Fibroblast of lung (primary cell): ENCODE measurements around the gene TEAD3.

Source experiments
- EZH2 ChIP-seq: IDR thresholded peaks from 2 replicates; pipeline ENCODE4 v1.5.1; 2012; ENCODE audit warnings: low read length, control low read depth, mild to moderate bottlenecking; ENCODE audit errors: missing control alignments
- TF ChIP-seq, protein P1 (sequence below), 2 donors: IDR thresholded peaks in 1 of 2; conservative IDR thresholded peaks in 1 of 2; 1 replicate in 1 of 2; 2 replicates in 1 of 2; pipeline ENCODE4 v1.5.1; 2011 to 2012; ENCODE audit warnings: low read length in 2 of 2, control low read depth in 1 of 2, inconsistent platforms in 1 of 2, low read depth in 1 of 2, mild to moderate bottlenecking in 1 of 2

DNA sequence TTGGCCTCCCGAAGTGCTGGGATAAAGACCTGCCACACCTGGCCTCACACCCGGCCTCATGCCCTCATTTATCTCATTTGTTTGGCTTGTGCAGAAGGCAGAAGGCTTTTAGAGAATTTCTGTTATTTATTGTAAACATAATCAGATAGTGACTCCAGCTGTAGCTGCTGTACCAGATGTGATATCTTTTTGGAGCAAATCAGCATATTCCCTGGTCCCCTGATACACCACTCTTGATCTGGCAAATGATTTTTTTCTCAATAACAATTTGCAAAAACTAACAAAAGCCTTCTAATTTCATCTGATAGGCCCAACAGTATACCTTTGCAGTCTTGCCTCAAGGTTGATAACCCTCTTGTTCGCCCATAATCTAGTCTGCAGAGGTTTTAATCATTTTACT lies 42.3 kb upstream of the TEAD3 start:
- TF ChIP-seq, protein P1, sequence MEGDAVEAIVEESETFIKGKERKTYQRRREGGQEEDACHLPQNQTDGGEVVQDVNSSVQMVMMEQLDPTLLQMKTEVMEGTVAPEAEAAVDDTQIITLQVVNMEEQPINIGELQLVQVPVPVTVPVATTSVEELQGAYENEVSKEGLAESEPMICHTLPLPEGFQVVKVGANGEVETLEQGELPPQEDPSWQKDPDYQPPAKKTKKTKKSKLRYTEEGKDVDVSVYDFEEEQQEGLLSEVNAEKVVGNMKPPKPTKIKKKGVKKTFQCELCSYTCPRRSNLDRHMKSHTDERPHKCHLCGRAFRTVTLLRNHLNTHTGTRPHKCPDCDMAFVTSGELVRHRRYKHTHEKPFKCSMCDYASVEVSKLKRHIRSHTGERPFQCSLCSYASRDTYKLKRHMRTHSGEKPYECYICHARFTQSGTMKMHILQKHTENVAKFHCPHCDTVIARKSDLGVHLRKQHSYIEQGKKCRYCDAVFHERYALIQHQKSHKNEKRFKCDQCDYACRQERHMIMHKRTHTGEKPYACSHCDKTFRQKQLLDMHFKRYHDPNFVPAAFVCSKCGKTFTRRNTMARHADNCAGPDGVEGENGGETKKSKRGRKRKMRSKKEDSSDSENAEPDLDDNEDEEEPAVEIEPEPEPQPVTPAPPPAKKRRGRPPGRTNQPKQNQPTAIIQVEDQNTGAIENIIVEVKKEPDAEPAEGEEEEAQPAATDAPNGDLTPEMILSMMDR (conservative IDR thresholded peaks at IDR 0.05 in 1 of 2, IDR thresholded peaks at IDR 0.05 in 1 of 2; ENCODE audit: low read depth in 1 of 2, low read length in 2 of 2): no peak
- no peak for TF ChIP-seq EZH2
